Measurements from ENCODE around the gene MACROD2. TPM values are rescaled to one million over a fixed set of nuclear protein-coding genes. Genes with fewer than 3 reads are reported as not detected.

MACROD2 gene
- total RNA-seq, 1 experiment from 2014 or later: 1.6 TPM

DNA sequence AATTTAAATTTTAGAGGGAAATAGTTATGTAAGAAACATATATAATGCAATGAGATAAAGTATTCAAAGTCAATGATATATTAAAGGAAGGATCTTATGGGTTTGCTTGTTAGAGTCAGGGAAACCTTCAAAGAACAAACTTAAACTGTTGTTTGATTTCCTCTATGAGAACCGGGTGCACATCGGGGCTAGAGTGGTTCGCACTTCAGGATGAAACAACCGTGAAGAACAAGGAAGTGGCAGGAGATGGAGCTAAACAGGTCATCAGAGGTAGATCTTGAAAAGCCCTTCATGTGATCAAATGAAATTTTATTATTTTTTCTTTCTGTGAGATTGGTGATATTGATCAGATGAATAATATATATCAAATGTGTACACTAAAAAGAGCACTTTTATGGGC lies 1294.0 kb downstream of the MACROD2 start:
- Histone ChIP-seq H3K56ac (ENCODE audit: insufficient read length, low read depth, low read length) (no peak overlapping the region), H3K14ac (ENCODE audit: insufficient read depth, low read length) (no peak overlapping the region), H3K23ac (ENCODE audit: insufficient read length, low read depth, low read length) (no peak overlapping the region), H3K9ac (ENCODE audit: extremely low read depth, insufficient read length, low read length) (no peak overlapping the region), H4K5ac (ENCODE audit: insufficient read length, low read depth, low read length) (no peak overlapping the region), H3K79me1 (ENCODE audit: insufficient read depth, low read depth, low read length, poor library complexity, severe bottlenecking) (no peaks in the 10 kb centered on the region), H3K27ac (ENCODE audit: insufficient read length, low read depth, low read length) (no peak overlapping the region), H3T11ph (ENCODE audit: low read length) (no peak overlapping the region), H3K23me2 (ENCODE audit: insufficient read length, low read depth, low read length, poor library complexity, severe bottlenecking) (no peaks in the 10 kb centered on the region), H2BK120ac (ENCODE audit: low read depth, low read length, poor library complexity, severe bottlenecking) (no peak overlapping the region), H3K4me2 (ENCODE audit: insufficient read depth, insufficient read length, low read length) (no peak overlapping the region), H3K18ac (ENCODE audit: insufficient read length, low read depth, low read length) (no peak overlapping the region), H4K8ac (replicated peaks; ENCODE audit: insufficient read length, low read depth, low read length) (no peak overlapping the region), H3K79me2 (ENCODE audit: insufficient read depth, low read length) (no peaks in the 10 kb centered on the region), H2BK12ac (ENCODE audit: insufficient read length, low read depth, low read length) (no peak overlapping the region), H2AFZ (ENCODE audit: low read length) (no peak overlapping the region), H3K27me3 (ENCODE audit: insufficient read depth, low read length) (no peaks in the 10 kb centered on the region), H3K9me3 (ENCODE audit: control insufficient read depth, low read depth, low read length) (no peaks in the 10 kb centered on the region), H2BK5ac (ENCODE audit: insufficient read length, low read length) (no peak overlapping the region), H4K20me1 (ENCODE audit: control insufficient read depth, insufficient read depth, insufficient read length) (no peaks in the 10 kb centered on the region), H2AK5ac (ENCODE audit: insufficient read length, low read length) (no peak overlapping the region), H2BK20ac (ENCODE audit: low read depth, low read length, poor library complexity, severe bottlenecking) (no peak overlapping the region), H2BK15ac (ENCODE audit: low read depth, low read length) (no peak overlapping the region), H3K4me1 (ENCODE audit: insufficient read depth, low read length) (no peaks in the 10 kb centered on the region), H3K4ac (ENCODE audit: low read depth, low read length) (no peak overlapping the region), H4K91ac (ENCODE audit: insufficient read length, low read depth, low read length) (no peak overlapping the region)
- TF ChIP-seq CTCF (conservative IDR thresholded peaks at IDR 0.05): no peak
- Mint-ChIP-seq H3K27ac (no peak overlapping the region), H3K4me3 (no peak overlapping the region), H3K27me3 (ENCODE audit: low read depth) (no peaks in the 10 kb centered on the region), H3K36me3 (ENCODE audit: insufficient read depth in 1 of 3, low read depth in 3 of 3) (no peaks in the 10 kb centered on the region; a peak in 1 of 7 replicates), H3K9me3 (no peaks in the 10 kb centered on the region; a peak in 1 of 5 replicates), H3K4me1 (peaks cover 7 to 10% of the 10 kb centered on the region in 2 experiments)
- DNase-seq: no peak
- no CpG with 5 or more reads among the region's 4 CpGs for WGBS (ENCODE audit: extremely low coverage, insufficient read length, low lambda C conversion rate)

Data from H9 (cell line).